HEK293T (cell line): Measurements from ENCODE around the gene SI.

Source experiments
- BHLHE40 ChIP-seq: fragments of 450-650 bp; IDR thresholded peaks from 2 replicates; pipeline ENCODE4 v1.6.1; 2016; ENCODE audit warnings: mild to moderate bottlenecking, moderate library complexity, borderline replicate concordance
- ELF4 ChIP-seq: fragments of 450-650 bp; IDR thresholded peaks from 2 replicates; pipeline ENCODE4 v1.6.1; 2017; ENCODE audit warnings: antibody characterized with exemption
- FOXA1 ChIP-seq: fragments of 450-650 bp; IDR thresholded peaks from 2 replicates; pipeline ENCODE4 v1.6.1; 2016; ENCODE audit warnings: mild to moderate bottlenecking
- FOXM1 ChIP-seq: fragments of 450-650 bp; IDR thresholded peaks from 2 replicates; pipeline ENCODE4 v1.6.1; 2017; ENCODE audit warnings: mild to moderate bottlenecking, borderline replicate concordance
- L3MBTL2 ChIP-seq: fragments of 450-650 bp; conservative IDR thresholded peaks from 2 replicates; pipeline ENCODE4 v1.6.1; 2016; ENCODE audit warnings: mild to moderate bottlenecking
- NFRKB ChIP-seq: fragments of 450-650 bp; IDR thresholded peaks from 2 replicates; pipeline ENCODE4 v1.6.1; 2016; ENCODE audit warnings: mild to moderate bottlenecking, moderate library complexity
- SP1 ChIP-seq: fragments of 450-650 bp; IDR thresholded peaks from 2 replicates; pipeline ENCODE4 v1.6.1; 2017
- TARDBP ChIP-seq: fragments of 450-650 bp; IDR thresholded peaks from 2 replicates; pipeline ENCODE4 v1.6.1; 2016
- ZNF384 ChIP-seq: fragments of 450-650 bp; IDR thresholded peaks from 2 replicates; pipeline ENCODE4 v1.6.1; 2016
- TF ChIP-seq, protein P1 (sequence below): fragments of 450-650 bp; IDR thresholded peaks from 2 replicates; pipeline ENCODE4 v1.6.1; 2016

DNA sequence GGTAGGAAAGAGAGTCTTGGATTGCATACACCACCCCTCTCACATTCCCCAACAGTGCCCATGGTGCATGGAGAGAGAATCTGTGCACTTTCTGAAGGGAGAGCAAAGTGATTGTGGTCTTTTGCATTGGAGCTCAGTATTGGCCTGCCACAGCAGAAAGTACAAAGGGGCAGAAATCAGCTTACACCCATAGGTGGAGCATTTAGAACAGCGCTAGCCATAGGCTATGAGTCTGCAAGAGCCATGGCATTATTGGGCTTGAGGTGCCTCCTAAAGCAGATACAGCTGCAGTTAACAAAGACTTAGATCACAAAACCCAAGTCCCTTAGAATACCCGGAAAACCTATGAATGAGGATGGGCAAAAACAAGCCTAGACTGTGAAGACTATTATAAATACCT is 21.8 kb downstream of the SI start:
- TF ChIP-seq BHLHE40 (no peak), SP1 (no peak), TARDBP (no peak), L3MBTL2 (no peak), ELF4 (no peak), FOXM1 (no peak), NFRKB (no peak), FOXA1 (no peak), ZNF384 (no peak)
- TF ChIP-seq, protein P1, sequence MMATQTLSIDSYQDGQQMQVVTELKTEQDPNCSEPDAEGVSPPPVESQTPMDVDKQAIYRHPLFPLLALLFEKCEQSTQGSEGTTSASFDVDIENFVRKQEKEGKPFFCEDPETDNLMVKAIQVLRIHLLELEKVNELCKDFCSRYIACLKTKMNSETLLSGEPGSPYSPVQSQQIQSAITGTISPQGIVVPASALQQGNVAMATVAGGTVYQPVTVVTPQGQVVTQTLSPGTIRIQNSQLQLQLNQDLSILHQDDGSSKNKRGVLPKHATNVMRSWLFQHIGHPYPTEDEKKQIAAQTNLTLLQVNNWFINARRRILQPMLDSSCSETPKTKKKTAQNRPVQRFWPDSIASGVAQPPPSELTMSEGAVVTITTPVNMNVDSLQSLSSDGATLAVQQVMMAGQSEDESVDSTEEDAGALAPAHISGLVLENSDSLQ = no peak
